ENCODE results near the gene PITX3.
"Not testable (repeated sequence)": the region's sequence is repeated elsewhere in the genome, so short reads cannot be mapped to it uniquely, and the experiment has no call there.

Gene PITX3

DNA sequence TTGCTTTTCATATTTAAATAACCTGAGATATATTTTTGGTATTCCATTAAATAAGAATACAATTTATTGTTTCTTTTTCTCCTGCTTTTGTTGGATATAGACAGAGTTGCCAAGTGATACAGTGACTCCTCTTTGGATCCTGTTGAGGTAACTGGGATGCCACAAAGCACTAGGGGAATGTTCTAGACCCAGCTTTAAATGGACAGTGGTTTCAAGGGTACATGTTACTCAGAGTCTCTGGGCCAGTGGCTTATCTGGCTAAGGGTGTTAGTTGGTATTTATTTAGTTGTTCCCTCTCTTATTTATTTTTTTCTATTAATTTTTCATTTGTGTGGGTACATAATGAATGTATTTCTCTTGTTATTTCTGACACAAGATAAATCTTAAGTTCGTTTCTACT is 13.1 kb upstream of the PITX3 start:
- no peak for DNase-seq

DNA sequence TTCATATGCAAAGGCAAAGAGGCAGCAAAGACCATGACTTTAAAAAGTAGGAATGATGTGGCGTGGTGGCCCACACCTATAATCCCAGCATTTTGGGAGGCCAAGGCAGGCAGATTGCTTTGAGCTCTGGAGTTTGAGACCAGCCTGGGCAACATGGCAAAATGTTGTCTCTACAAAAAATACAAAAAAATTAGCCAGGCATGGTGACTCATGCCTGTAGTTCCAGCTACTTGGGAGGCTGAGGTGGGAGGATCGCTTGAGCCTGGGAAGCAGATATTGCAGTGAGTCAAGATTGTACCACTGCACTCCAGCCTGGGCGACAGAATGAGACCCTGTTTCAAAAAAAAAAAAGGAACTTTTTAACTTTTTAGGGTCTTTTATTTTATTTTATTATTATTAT is 11.2 kb upstream of the PITX3 start:
- not testable (repeated sequence) for DNase-seq

DNA sequence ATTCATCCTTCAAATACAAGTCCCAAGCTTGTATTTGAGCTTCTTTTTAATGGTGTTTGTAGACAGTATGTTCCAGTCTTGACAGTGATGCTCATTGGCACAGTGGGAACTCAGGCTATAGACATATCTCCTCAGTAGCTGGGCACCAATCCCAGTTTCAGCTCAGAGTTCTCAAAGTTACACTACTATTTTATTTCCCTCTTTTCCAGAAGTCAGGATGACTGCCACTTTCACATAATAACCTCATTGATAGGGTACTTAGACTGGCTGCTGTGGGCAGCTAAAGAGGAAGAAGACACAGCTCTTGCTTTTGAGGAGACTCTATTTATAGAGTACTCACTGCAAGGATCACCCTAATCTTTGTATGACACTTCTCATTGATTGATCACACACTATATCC is 6.4 kb upstream of the PITX3 start:
- DNase-seq, result no peak

GRCh38 chr10:102246261-102246660 is 4.9 kb upstream of the PITX3 start:
- DNase-seq, result no peak

GRCh38 chr10:102245932-102246251 is 4.6 kb upstream of the PITX3 start:
- DNase-seq, result no peak

DNA sequence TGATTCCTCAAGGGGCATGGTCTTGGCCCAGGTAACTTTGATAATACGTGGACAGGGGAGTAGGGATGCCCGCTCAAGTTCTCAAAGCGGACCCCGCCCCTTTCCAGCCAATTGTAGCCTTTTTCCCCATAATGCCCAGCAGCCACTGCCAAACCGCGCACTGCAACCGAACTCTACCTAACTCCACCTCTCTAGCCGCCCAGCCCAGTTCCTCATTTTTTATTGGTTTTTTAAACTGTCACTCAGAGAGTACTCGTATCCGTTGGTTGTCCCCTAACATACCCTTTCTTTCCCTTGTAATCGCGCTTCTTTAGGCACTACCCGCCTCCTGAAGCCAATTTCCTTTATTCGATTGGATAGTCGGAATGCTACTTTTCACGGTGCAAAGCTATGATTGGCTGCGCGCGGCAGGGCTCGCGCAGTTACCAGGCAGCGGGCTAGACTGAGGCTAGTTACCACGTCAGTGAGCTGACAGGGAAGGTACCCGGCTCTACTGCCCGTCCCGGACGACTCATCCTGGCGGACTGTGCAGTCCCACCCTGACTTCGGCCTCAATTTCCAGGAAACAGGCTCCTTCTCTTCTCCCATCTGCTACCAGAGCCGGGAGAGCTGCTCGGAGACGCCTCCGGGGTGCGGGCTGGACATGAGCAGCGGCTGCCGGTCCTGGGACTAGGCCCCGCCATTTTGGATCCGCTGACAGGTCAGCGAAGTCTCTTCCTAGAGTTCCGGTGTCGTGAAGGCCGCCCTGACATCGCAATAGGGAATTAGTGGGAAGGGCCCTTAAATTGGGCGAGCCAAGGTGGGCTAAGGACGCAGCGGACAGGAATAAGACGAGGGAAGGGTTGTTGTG is 4.0 kb upstream of the PITX3 start, which contains the start of gene GBF1:
TSS of gene GBF1 (plus strand) at position 451 of the 850 bp plus-strand sequence. CDS start 13,407 bp downstream, outside the sequence.
- DNase-seq, result peak; percentile 96 to 99

DNA sequence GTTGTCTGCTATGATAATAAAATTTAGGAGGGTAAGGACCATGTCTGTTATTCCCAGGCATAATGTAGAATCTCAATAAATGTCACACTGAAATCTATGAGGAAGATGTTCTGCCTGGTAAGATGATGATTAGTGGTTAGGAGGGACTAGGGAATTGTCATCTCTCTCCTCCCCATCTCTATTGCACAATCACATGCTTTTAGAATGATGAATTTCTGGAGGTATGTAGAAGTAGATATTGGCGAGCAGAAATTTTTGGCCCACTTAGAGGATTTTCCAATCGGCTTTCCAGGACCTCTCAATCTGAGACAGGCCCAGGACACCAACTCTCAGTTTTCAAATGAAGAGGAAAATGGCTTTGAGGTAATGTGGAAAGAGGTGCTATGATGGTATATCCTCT is 2.0 kb upstream of the PITX3 start:
- no peak for DNase-seq

- DNase-seq, result no peak
Measured at GRCh38 chr10:102242118-102242485, 790 bp upstream of the PITX3 start.

- DNase-seq, result no peak
Measured at GRCh38 chr10:102241032-102241443, 274 bp downstream of the PITX3 start.

DNA sequence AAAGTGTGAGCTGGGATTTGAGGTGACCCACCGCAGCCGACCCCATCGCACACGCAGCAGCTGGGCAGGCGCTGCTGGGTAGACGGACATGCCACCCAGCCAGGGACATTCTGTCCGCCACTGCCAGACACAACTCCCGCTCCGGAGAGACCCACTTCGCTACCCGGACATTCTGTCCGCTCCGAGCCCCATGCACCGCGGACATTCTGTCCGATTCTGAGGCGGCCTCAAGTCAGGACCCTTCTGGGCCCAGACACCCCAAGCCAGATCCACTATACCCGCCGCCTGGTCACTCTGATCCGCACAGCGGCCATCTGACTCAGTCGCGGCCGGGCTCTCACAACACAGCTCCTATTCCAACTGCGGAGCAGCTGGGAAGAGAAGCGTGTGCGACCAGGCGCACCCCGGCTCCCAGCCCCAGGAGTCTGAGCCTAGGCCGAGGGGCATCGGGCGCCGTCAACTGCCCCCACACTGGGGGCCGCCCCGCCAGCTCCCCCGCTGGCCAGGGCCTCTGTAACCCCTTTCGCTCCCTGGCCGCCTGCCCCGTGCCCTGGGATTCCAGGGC is 763 bp downstream of the PITX3 start:
- no peak for DNase-seq

GRCh38 chr10:102237711-102238252 is 3.5 kb downstream of the PITX3 start:
- DNase-seq, result no peak

GRCh38 chr10:102236006-102236405 is 5.3 kb downstream of the PITX3 start:
- no peak for DNase-seq

DNA sequence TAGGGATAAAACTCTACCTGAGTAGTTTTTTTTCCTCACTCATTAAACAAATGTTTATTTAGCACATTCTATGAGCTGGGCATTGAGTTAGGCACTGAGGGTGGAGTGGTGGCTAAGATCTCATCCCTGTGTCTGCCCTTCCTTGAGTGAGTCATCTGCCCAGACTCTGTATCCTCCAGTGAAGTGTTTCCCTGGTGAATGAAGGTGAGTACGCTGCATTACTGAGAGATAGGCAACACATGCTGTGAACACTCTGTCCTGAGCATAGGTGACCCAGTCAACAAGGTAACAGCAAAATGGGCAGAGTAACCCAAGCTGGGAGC is 5.8 kb downstream of the PITX3 start:
- DNase-seq, result no peak

DNA sequence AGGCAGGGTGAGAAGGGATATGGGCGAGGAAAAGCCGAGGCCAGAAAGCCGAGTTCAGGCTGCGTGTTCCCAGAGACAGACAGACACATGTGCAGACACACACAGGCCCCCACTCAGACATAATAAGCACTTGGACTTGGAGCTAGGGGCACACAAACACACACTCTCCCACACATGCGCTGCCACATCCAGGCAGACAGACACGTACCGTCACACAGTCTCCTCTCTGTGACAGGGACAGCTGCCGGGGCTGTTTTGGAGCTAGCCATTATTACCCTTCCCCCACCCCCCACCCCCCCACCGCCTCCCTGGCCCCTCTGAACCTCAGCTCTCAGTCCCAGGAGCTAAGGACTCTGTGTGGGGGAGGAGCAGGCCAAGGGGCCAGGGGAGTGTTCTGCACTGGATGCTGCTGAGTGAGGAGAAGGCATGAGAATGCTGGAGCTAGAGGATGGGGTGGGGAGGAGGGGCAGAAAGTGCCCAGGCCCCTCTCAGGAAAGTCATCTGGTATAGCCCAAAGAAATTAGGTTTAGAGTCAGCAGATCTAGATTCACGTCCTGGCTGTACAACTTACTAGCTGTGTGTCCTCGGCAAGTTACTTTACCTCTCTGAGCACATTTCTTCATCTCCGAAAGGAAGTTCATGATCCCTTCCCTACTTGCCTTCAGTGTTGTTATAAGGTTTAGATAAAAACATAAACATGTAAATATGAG is 6.3 kb downstream of the PITX3 start:
- DNase-seq, result no peak

DNA sequence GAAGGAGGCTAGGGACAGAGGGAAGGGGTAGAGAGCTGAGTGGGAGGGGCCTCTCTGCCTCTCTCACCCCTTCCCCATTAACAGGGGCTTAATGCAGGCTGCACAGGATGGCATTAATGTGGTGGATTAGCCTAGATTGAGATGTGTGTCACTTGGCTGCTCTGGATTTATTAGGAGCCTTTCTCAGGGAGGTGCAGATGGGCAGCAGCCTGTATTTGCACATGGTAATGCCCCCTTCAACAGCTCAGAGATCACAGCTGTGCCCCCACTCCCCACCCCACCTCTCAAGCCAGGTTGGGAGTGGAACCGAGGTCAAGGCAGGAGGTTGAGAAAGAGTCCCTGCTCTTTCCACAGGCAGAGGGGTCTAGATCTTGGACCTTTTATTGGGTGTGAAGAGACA is 7.3 kb downstream of the PITX3 start:
- DNase-seq, result no peak

DNA sequence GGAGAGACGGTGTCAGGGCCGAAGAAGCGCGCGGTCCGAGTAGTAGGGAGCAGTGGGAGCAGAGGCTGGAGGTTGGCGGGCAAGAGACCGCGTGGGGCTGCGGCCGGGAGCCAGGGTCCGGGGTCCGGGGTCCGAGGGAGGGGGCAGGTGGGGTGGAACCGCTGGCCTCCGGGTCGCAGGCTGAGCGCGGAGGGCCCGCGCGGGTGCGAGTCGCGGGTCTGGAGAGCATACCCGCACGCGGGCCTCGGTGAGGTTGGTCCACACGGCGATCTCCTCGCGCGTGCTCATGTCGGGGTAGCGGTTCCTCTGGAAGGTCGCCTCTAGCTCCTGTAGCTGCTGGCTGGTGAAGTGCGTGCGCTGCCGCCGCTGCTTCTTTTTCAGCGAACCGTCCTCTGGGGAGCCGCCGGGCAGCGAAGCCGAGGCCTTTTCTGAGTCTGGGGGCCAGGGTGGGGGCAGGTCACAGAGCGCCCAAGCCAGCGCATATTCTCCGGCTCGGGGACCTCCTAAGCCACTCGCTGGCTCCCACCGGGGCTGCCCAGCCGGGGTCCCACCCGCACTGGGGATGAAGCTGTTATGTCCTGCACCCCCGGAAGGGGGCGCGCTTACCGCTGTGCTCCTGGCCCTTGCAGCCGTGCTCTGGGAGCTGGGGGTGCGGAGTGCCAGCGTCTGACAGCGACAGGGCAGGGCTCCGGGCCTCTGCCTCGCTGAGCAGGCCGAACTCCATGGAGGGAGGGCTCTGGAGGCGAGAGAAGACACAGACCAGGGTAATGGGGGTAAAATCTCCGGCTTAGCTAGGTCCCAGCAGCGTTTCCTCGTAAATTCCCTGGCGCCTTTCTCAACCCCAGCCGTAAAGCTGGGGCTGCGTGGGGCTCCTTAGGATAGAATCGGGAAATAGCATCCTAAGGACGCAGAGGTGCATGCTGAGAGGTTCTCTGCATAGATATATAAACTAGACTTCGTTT is 9.7 kb downstream of the PITX3 start:
- DNase-seq, result peak; percentile 2 to 8

DNA sequence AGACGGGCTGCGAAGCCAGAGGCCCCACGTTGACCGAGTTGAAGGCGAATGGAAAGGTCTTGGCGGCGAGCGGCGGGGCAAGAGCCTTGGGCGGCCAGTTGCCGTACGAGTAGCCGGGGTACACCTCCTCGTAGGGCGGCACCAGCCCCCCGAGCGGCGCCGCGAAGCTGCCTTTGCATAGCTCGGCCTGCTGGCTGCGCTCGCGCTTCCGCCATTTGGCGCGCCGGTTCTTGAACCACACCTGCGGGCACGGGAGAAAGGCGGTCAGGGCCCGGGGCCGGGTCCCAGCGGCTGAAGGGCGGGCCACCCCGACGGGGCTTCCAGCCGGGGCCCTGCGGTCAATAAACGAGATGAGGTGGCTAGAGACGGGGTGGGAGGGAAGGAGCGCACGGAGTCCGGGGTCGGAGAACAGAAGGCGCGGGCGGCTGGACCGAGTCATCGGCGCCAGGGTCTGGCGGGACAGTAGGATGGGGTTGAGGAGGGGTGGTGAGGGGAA is 10.4 kb downstream of the PITX3 start:
- DNase-seq, result peak; percentile 13 to 42

GRCh38 chr10:102230264-102230860 is 10.9 kb downstream of the PITX3 start:
- peak; percentile 65 to 68 for DNase-seq

GRCh38 chr10:102229810-102230263 is 11.5 kb downstream of the PITX3 start:
- DNase-seq, result peak; percentile 68 to 74

DNA sequence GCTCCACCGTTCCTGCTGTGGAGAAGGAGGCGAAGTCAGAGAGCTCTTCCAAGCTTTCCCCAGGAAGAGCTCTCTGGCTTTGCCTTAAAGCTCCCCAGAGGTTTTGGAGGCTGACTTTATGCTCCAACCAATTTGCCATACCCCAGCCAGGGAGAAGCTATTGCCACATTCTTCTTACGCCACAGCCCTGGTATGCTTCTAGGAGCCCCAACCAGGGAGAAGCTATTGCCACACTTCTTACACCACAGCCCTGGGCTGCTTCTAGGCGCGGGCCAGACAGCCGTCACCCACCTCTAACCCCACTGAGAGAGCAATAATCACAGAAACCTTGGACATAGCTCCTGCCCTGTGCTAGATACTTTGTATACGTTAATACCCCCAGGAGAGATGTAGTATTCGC is 14.3 kb downstream of the PITX3 start:
- DNase-seq, result no peak

- DNase-seq, result no peak
Measured at GRCh38 chr10:102226542-102226870, 14.8 kb downstream of the PITX3 start.
